Measurements from ENCODE around the gene MDK. TPM values are rescaled to one million over a fixed set of nuclear protein-coding genes. Genes with fewer than 3 reads are reported as not detected.
"Not testable (repeated sequence)": the region's sequence is repeated elsewhere in the genome, so short reads cannot be mapped to it uniquely, and the experiment has no call there.

Gene MDK
- total and polyA plus RNA-seq, 10 donors = 16.2 to 52.8 (median 27.4) TPM

DNA sequence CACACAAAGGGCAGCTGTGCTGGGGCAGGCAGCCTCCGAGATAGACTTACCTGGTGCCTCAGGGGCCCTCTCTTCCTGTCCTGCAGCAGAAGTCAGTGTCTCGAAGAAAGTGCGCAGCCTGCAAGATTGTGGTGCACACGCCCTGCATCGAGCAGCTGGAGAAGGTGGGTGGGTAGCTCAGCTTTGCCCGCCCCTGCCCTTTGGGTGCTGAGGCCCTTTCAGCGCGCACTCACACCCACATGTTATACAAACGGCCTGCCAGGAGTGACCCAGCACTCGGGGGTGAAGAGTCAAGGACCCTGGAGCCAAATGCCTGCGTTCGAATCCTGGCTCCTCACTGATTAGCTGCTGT lies 13.6 kb upstream of the MDK start:
- H3K27me3 ChIP-seq (replicated peaks in 1 of 7) = no peaks in the 10 kb centered on the region
- DNase-seq = peak; percentile 73
- peak overlapping the region in 3 of 8 donors; percentile 43 to 61 (median 59) for H3K27ac ChIP-seq
- WGBS, 5 donors = 71 to 80% (median 77%) methylated on average over 7 to 12 of the region's 12 CpGs
- peaks cover 22 to 74% (median 47%) of the 10 kb centered on the region in 6 donors for H3K4me1 ChIP-seq
- no peaks in the 10 kb centered on the region for H3K9me3 ChIP-seq
- intact Hi-C loops (cut with DNase I; ENCODE audit: low total_unique reads) = no loop called here
- peaks cover 0 to 92% (median 50%) of the 10 kb centered on the region in 6 donors for H3K36me3 ChIP-seq
- peak overlapping the region in 1 of 8 donors; percentile 4 for H3K4me3 ChIP-seq
- TF ChIP-seq POLR2A (IDR thresholded peaks at IDR 0.05) (no peak), POLR2AphosphoS5 (IDR thresholded peaks at IDR 0.05) (no peak)
- TF ChIP-seq, protein P1, sequence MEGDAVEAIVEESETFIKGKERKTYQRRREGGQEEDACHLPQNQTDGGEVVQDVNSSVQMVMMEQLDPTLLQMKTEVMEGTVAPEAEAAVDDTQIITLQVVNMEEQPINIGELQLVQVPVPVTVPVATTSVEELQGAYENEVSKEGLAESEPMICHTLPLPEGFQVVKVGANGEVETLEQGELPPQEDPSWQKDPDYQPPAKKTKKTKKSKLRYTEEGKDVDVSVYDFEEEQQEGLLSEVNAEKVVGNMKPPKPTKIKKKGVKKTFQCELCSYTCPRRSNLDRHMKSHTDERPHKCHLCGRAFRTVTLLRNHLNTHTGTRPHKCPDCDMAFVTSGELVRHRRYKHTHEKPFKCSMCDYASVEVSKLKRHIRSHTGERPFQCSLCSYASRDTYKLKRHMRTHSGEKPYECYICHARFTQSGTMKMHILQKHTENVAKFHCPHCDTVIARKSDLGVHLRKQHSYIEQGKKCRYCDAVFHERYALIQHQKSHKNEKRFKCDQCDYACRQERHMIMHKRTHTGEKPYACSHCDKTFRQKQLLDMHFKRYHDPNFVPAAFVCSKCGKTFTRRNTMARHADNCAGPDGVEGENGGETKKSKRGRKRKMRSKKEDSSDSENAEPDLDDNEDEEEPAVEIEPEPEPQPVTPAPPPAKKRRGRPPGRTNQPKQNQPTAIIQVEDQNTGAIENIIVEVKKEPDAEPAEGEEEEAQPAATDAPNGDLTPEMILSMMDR (IDR thresholded peaks at IDR 0.05 in 8 of 11, conservative IDR thresholded peaks at IDR 0.05 in 3 of 11) = peak in 5 of 11 experiments; percentile 17 to 65 (median 44)

DNA sequence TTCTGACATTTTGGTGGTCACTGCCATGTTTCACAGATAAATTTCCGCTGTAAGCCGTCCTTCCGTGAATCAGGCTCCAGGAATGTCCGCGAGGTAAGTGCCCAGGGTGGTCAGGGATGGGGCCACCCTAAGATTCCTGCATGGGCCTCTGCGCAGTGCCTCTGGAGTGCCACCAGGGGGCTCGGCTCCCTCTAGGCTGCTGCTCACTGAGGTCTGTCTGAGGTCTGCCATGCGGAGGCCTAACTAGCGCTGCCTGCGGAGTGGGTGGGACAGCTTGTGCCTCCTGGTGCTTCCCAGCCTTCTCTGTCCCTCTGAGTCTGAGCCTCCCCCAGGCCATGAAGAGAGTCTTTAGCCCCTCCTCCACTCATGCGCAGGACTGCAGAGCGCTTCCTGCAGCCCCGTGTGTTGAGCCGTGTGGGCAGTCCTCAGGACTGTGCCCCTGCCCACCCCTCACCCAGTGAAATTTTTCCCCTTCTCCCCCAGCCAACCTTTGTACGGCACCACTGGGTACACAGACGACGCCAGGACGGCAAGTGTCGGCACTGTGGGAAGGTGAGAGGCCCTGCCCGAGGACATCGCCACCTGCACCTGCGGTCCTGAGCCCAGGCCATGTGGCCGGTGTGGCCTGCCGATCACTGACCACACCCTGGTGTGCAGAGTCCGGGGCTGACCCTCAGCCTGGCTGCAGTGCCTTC lies 11.9 kb upstream of the MDK start:
- peaks cover 10 to 57% (median 30%) of the 10 kb centered on the region in 6 donors for H3K4me1 ChIP-seq
- no peaks in the 10 kb centered on the region for H3K9me3 ChIP-seq
- peak; percentile 88 for DNase-seq
- 64 to 74% (median 73%) methylated on average over 18 to 25 of the region's 25 CpGs for WGBS, 5 donors
- TF ChIP-seq, protein P1 (IDR thresholded peaks at IDR 0.05 in 8 of 11, conservative IDR thresholded peaks at IDR 0.05 in 3 of 11) = peak; percentile 49 to 92 (median 82)
- TF ChIP-seq POLR2AphosphoS5 (IDR thresholded peaks at IDR 0.05) (peak in 2 of 3 donors; percentile 54 to 66), POLR2A (IDR thresholded peaks at IDR 0.05) (no peak)
- intact Hi-C loops (cut with DNase I; ENCODE audit: low total_unique reads) = no loop called here
- peaks cover 0 to 98% (median 67%) of the 10 kb centered on the region in 6 donors for H3K36me3 ChIP-seq
- peak overlapping the region in 2 of 8 donors; percentile 6 to 18 for H3K27ac ChIP-seq
- no peaks in the 10 kb centered on the region for H3K27me3 ChIP-seq (replicated peaks in 1 of 7)
- no peak overlapping the region for H3K4me3 ChIP-seq

DNA sequence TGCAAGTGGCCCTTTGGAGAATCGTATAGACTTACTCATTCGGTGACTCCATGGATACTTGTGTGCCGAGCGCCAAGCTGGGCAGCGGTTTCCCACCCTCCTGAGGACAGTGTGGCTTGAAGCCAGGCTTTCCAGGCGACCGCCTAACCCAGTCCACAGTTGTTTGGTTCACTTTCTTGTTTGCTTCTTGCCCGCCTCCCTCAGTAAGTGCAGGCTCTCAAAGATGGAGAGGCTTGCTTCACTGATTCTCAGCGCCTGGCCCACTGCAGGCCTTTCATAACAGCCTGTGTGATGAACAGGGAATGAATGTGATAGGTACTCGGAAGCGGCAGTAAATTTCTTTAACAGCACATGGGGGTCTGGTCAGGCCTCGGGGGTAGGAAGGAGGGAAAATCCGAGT lies 11.2 kb upstream of the MDK start:
- Histone ChIP-seq H3K36me3 (peaks cover 0 to 98% (median 73%) of the 10 kb centered on the region in 6 donors), H3K27me3 (replicated peaks in 1 of 7) (no peaks in the 10 kb centered on the region), H3K9me3 (no peaks in the 10 kb centered on the region), H3K4me1 (peaks cover 10 to 51% (median 27%) of the 10 kb centered on the region in 6 donors), H3K4me3 (no peak overlapping the region), H3K27ac (peak overlapping the region in 1 of 8 donors; percentile 18)
- intact Hi-C loops (cut with DNase I; ENCODE audit: low total_unique reads) = no loop called here
- no peak for TF ChIP-seq POLR2A (IDR thresholded peaks at IDR 0.05)
- TF ChIP-seq POLR2AphosphoS5 (IDR thresholded peaks at IDR 0.05) = no peak
- TF ChIP-seq, protein P1 (IDR thresholded peaks at IDR 0.05 in 8 of 11, conservative IDR thresholded peaks at IDR 0.05 in 3 of 11) = no peak
- no peak for DNase-seq
- WGBS, 5 donors = 89 to 95% (median 91%) methylated on average over 10 to 13 of the region's 13 CpGs

DNA sequence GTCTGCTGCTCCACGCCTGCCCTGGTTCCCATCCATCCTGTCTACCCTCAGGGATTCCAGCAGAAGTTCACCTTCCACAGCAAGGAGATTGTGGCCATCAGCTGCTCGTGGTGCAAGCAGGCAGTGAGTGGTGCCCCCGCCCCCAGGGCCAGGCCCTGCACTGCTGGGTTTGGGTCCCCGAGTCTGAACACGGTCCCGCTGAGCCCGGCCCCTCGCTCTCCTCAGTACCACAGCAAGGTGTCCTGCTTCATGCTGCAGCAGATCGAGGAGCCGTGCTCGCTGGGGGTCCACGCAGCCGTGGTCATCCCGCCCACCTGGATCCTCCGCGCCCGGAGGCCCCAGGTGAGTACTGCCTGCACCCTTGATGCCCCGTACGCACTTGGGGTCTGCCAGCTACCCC lies 10.2 kb upstream of the MDK start:
- intact Hi-C loops (cut with DNase I; ENCODE audit: low total_unique reads); H3K27ac ChIP-seq; H3K9me3 ChIP-seq; H3K27me3 ChIP-seq (replicated peaks in 1 of 7); H3K4me3 ChIP-seq: not testable (repeated sequence)
- Histone ChIP-seq H3K4me1 (peaks cover 10 to 41% (median 22%) of the 10 kb centered on the region in 6 donors), H3K36me3 (peaks cover under 1 to 98% (median 83%) of the 10 kb centered on the region in 6 donors)
- DNase-seq = peak; percentile 72
- peak in 1 of 3 donors; percentile 53 for TF ChIP-seq POLR2AphosphoS5 (IDR thresholded peaks at IDR 0.05)
- whole genome bisulfite sequencing, 5 donors = 91 to 98% (median 96%) methylated on average over 17 to 19 of the region's 19 CpGs
